GM23338 (cell line): ENCODE data around the gene GAL3ST2.

Source experiments
- CREB1 ChIP-seq: fragments of 250-450 bp; sonication (Bioruptor Pico); IDR thresholded peaks from 2 replicates; pipeline ENCODE4 v1.5.0; 2020; ENCODE audit warnings: low read depth, mild to moderate bottlenecking, moderate library complexity
- CTCF ChIP-seq, 2 experiments: fragments of 200-600 bp in 1 of 2; sonication (generic) in 1 of 2; conservative IDR thresholded peaks; 2 replicates each; pipeline versions ENCODE4 v1.5.1 to v1.6.1; 2016 to 2017; ENCODE audit warnings: antibody characterized with exemption in 2 of 2, low read depth in 2 of 2, mild to moderate bottlenecking in 2 of 2, moderate library complexity in 1 of 2
- EZH2 ChIP-seq: fragments of 200-600 bp; sonication (generic); IDR thresholded peaks from one replicate; pipeline ENCODE4 v1.8.0; 2017; ENCODE audit warnings: antibody characterized with exemption, mild to moderate bottlenecking, low read depth; ENCODE audit not compliant: unreplicated experiment
- EZH2phosphoT487 ChIP-seq: fragments of 200-600 bp; sonication (generic); IDR thresholded peaks from one replicate; pipeline ENCODE4 v1.8.1; 2018; ENCODE audit warnings: antibody characterized with exemption; ENCODE audit not compliant: unreplicated experiment
- JUNB ChIP-seq: IDR thresholded peaks from one replicate; pipeline ENCODE4 v1.6.1; 2016; ENCODE audit warnings: antibody characterized with exemption; ENCODE audit not compliant: unreplicated experiment
- NANOG ChIP-seq: IDR thresholded peaks from 2 replicates; pipeline ENCODE4 v1.6.1; 2016; ENCODE audit warnings: antibody characterized with exemption, borderline replicate concordance
- POLR2AphosphoS5 ChIP-seq: IDR thresholded peaks from 2 replicates; pipeline ENCODE4 v1.6.1; 2016; ENCODE audit warnings: antibody characterized with exemption, low read depth
- REST ChIP-seq: IDR thresholded peaks from one replicate; pipeline ENCODE4 v1.6.1; 2018; ENCODE audit warnings: antibody characterized with exemption; ENCODE audit not compliant: unreplicated experiment

- no peak for TF ChIP-seq CTCF (conservative IDR thresholded peaks at IDR 0.05; ENCODE audit: low read depth in 2 of 2)
- TF ChIP-seq EZH2, result no peak
- TF ChIP-seq POLR2AphosphoS5, result no peak
- no peak for TF ChIP-seq JUNB
- no peak for TF ChIP-seq NANOG
- no peak for TF ChIP-seq CREB1 (CRISPR knock-in tag)
- no peak for TF ChIP-seq REST
- TF ChIP-seq EZH2phosphoT487, result no peak
Measured at GRCh38 chr2:241741016-241741415, 35.6 kb upstream of the GAL3ST2 start.
